ENCODE results near the gene MEF2B. TPM values are rescaled to one million over a fixed set of nuclear protein-coding genes. Genes with fewer than 3 reads are reported as not detected.

Gene MEF2B
- total RNA-seq, 1 donor from 2014 or later: 0.49 TPM

GRCh38 chr19:19126102-19126501, 44.0 kb downstream of the MEF2B start:
- no peak for DNase-seq
- no peak overlapping the region for H3K4me3 ChIP-seq
- no peaks in the 10 kb centered on the region for H3K27me3 ChIP-seq (ENCODE audit: low read depth)
- intact Hi-C loops (cut with micrococcal nuclease): no loop called here
- no peak for TF ChIP-seq CTCF (IDR thresholded peaks at IDR 0.05; ENCODE audit: borderline replicate concordance)
- no peak overlapping the region for H3K27ac ChIP-seq (replicated peaks)
- no peaks in the 10 kb centered on the region for H3K4me1 ChIP-seq
- peaks cover 13% of the 10 kb centered on the region for H3K9me3 ChIP-seq (replicated peaks)
- peaks cover 17% of the 10 kb centered on the region for H3K36me3 ChIP-seq

- Histone ChIP-seq H3K27me3 (ENCODE audit: low read depth) (no peaks in the 10 kb centered on the region), H3K36me3 (peaks cover 32% of the 10 kb centered on the region), H3K27ac (replicated peaks) (no peak overlapping the region), H3K9me3 (replicated peaks) (peaks cover 13% of the 10 kb centered on the region), H3K4me3 (no peak overlapping the region), H3K4me1 (no peaks in the 10 kb centered on the region)
- intact Hi-C loops (cut with micrococcal nuclease): no loop called here
- TF ChIP-seq CTCF (IDR thresholded peaks at IDR 0.05; ENCODE audit: borderline replicate concordance): no peak
- DNase-seq: no peak
These were observed 46.7 kb downstream of the MEF2B start for GRCh38 chr19:19123386-19123785.

GRCh38 chr19:19122902-19123301, 47.2 kb downstream of the MEF2B start:
- no peak for DNase-seq
- Histone ChIP-seq H3K36me3 (peaks cover 37% of the 10 kb centered on the region), H3K27ac (replicated peaks) (no peak overlapping the region), H3K4me1 (no peaks in the 10 kb centered on the region), H3K27me3 (ENCODE audit: low read depth) (no peaks in the 10 kb centered on the region), H3K9me3 (replicated peaks) (peaks cover 13% of the 10 kb centered on the region), H3K4me3 (no peak overlapping the region)
- TF ChIP-seq CTCF (IDR thresholded peaks at IDR 0.05; ENCODE audit: borderline replicate concordance): no peak
- intact Hi-C loops (cut with micrococcal nuclease): no loop called here

- Histone ChIP-seq H3K4me1 (no peaks in the 10 kb centered on the region), H3K27me3 (ENCODE audit: low read depth) (no peaks in the 10 kb centered on the region), H3K9me3 (replicated peaks) (peaks cover 13% of the 10 kb centered on the region), H3K36me3 (peaks cover 37% of the 10 kb centered on the region), H3K27ac (replicated peaks) (no peak overlapping the region), H3K4me3 (no peak overlapping the region)
- intact Hi-C loops (cut with micrococcal nuclease): no loop called here
- TF ChIP-seq CTCF (IDR thresholded peaks at IDR 0.05; ENCODE audit: borderline replicate concordance): no peak
- no peak for DNase-seq
These were observed 48.7 kb downstream of the MEF2B start for GRCh38 chr19:19121371-19121770.

- Histone ChIP-seq H3K36me3 (peaks cover 37% of the 10 kb centered on the region), H3K4me1 (no peaks in the 10 kb centered on the region), H3K9me3 (replicated peaks) (peaks cover 13% of the 10 kb centered on the region), H3K4me3 (no peak overlapping the region), H3K27me3 (ENCODE audit: low read depth) (no peaks in the 10 kb centered on the region), H3K27ac (replicated peaks) (no peak overlapping the region)
- intact Hi-C loops (cut with micrococcal nuclease): no loop called here
- no peak for DNase-seq
- TF ChIP-seq CTCF (IDR thresholded peaks at IDR 0.05; ENCODE audit: borderline replicate concordance): no peak
These were observed 49.5 kb downstream of the MEF2B start for GRCh38 chr19:19120308-19121231.

Data from left ventricle myocardium inferior (tissue), 1 donor.